HCEC 1CT (cell line): ENCODE measurements around the gene CCSER1.
"Not testable (repeated sequence)": the region's sequence is repeated elsewhere in the genome, so short reads cannot be mapped to it uniquely, and the experiment has no call there.

Experiments
- DNase-seq: peaks from one replicate; pipeline ENCODE4 v3.0.0-alpha.2; 2017

CCSER1 gene

GRCh38 chr4:90456891-90457290 lies 329.7 kb downstream of the CCSER1 start:
- DNase-seq = no peak

DNA sequence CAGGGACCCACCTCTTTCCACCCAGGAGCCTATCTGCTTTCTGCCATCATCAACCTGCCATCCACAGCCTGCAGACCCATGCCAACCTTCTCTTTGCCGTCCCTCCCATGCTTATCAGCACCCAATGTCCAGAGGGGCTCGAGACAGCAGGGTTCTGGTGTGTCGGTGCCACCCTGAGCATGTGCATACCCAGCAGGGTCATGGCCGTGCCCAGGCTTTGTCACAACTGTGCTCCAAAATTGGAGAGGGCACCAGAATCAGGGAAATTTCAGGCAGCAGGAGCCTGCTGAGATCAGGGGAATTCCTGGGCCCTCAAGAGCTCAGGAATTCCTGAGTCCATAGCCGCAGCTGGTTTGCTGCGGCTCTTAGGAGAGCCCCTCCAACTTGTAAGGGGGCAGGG lies 330.6 kb downstream of the CCSER1 start:
- DNase-seq = no peak

DNA sequence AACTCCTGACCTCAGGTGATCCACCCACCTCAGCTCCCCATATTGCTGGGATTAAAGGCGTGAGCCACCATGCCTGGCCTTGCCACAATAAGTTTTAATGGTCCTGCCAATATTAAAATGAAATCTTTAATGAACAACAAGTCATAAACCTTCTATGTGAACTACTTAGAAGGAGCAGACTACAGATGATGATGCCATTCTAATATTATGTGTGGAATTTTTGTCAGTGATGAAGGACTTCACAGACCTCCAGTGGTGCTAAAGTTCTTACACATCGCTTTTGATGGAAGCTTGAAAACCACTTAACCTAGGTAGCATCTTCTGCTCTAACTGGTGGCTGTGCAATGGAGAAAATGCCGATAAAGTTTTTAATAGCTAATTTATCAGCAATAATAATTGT lies 331.4 kb downstream of the CCSER1 start:
- DNase-seq = no peak

- no peak for DNase-seq
Observed at GRCh38 chr4:90474484-90474883, 347.3 kb downstream of the CCSER1 start.

DNA sequence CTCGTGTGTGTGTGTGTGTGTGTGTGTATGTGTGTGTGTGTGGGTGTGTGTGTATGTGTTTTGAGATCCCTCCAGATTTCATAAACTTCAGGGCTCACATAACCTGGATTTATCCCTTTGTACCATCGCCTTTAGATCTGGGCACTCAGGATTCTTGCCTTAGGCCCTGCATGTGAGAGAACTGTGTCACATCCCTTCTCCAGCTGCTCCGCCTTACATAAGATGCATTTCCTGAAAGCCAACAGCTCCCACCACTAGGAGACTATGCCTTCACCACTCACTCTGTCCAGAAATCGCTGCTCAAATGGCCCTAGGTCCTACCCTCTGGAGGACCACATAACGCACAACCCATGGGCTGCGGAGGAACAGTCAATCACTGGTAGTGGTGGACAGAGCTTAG lies 348.8 kb downstream of the CCSER1 start:
- no peak for DNase-seq

DNA sequence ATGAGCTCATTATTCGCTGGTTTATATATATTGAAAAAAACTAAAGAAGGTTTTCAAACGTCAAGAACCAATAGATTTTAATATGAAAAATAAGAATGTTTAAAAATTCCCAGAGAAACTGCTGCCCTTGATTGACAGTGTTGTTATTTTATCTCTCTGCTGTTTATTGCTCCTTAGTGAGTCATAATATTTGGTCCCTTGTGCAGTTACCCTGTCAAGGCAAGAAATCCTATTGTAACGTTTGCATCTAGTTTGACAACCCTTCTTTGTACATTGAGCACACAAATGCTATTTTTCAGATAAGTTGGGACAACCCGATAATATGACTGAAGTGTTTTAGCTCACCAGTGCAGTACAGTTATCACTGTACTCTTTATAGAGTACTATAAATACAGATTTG lies 349.4 kb downstream of the CCSER1 start:
- DNase-seq = no peak

GRCh38 chr4:90484894-90485293 lies 357.7 kb downstream of the CCSER1 start:
- not testable (repeated sequence) for DNase-seq

GRCh38 chr4:90486346-90486745 lies 359.2 kb downstream of the CCSER1 start:
- DNase-seq = no peak

- no peak for DNase-seq
Observed at GRCh38 chr4:90495211-90495610, 368.0 kb downstream of the CCSER1 start.

GRCh38 chr4:90495936-90496335 lies 368.7 kb downstream of the CCSER1 start:
- no peak for DNase-seq

DNA sequence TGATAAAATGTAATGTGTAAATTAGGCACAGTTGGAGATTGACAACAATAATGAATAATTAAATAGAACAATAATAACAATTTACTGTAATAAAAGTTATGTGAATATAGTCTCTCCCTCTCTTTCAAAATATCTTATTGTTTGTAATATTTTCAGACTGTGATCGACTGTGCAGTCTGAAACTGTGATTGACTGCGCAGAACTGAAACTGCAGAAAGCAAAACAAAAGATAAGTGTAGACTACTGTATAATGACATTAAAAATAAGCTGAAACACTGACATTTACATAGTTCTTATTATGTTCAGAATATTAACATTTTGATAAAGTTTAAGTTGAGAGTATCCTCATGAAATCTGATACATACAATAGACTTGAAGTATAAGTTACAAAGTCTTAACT lies 371.0 kb downstream of the CCSER1 start:
- no peak for DNase-seq

- no peak for DNase-seq
Observed at GRCh38 chr4:90503677-90504076, 376.5 kb downstream of the CCSER1 start.

DNA sequence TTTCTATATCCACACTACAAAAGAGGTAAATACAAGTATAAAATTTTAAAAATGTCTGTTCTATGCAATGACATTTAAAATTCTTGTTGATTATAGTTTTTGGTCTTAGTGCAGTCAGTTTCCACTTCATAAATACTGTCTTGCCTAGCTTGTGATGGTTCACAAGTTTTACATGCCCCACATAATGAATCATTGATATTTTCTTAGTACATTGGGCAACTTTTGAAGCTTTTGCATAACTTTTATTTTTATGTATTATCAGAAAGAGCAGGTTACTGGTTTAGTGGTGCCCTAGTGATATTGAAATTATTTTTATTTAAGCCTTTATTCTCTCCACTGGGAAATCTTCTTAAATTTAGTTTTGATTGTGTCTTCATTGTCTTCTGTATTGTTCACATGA lies 388.0 kb downstream of the CCSER1 start:
- DNase-seq = no peak

DNA sequence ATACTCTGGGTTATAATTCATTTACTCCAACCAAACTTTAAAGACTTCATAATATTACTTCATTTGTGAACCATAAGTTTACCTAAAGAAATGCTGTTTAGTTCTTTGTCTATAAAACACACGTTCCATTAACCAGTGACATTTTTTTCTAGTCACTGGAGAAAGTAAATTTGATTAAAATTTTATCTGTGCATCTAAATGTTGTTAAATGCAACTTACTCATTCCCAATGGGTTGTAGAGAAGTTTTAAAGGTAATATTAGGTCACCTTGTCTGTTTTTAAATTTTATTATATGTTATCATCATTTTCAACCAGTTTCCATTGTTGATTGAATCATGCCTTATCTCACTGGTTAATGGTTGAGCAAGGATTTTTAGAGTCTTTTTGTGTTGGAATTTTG lies 401.4 kb downstream of the CCSER1 start:
- DNase-seq = no peak

GRCh38 chr4:90536408-90536807 lies 409.2 kb downstream of the CCSER1 start:
- DNase-seq = no peak

DNA sequence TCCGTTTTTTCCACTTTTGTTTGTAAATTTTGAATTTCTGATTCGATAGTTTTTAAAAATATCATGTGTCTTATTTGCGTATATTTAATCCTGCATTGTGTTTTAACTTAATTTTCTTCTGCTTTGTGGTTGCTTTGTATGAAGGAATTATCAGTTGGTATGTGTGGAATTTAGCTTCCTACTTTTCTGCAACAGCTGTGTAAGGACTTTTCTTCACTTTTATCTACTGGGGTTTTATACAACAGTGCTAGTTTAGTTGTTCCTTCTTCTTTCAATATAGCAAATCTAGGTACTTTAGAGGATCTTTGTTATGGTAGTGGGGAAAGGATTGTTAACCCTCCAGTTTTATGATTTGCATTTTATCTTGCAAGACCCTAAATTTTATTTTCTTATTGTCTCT lies 410.3 kb downstream of the CCSER1 start:
- DNase-seq = no peak

DNA sequence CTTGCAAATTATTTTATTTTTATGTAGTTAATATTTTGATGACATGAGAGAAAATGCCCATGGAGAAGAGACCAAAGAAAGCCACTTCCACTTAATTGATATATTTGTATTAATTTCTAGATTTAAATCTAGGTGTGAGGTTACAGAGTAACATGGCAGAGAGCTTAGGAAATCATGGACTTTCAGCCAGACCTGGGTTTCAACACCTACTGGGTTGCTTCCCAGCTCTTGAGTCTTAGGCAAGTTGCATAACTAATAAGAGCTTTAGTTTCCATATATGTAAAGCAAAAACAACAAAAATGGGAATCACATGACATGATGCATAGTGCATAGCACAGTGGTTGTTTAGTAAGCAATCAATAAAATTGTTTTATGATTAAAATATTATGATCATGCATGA lies 413.3 kb downstream of the CCSER1 start:
- DNase-seq = no peak

DNA sequence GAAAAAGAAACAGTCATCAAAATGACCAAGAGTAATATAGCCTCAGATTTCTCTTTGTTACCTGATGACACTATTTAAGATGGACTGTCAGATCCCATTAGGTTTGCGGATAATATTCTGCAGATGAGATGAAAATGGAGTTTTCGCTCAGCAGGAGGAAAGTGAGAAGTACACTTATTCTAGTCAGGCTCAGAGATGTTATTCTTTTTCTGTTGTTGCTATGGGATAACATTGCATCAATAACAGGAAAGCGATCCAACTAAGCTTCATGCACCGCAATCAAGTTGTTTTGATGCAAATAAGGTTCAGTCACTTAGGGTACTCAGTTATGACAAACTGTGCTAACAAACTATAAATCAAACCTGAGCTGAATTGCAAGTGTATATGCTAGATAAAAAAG lies 415.0 kb downstream of the CCSER1 start:
- DNase-seq = no peak

DNA sequence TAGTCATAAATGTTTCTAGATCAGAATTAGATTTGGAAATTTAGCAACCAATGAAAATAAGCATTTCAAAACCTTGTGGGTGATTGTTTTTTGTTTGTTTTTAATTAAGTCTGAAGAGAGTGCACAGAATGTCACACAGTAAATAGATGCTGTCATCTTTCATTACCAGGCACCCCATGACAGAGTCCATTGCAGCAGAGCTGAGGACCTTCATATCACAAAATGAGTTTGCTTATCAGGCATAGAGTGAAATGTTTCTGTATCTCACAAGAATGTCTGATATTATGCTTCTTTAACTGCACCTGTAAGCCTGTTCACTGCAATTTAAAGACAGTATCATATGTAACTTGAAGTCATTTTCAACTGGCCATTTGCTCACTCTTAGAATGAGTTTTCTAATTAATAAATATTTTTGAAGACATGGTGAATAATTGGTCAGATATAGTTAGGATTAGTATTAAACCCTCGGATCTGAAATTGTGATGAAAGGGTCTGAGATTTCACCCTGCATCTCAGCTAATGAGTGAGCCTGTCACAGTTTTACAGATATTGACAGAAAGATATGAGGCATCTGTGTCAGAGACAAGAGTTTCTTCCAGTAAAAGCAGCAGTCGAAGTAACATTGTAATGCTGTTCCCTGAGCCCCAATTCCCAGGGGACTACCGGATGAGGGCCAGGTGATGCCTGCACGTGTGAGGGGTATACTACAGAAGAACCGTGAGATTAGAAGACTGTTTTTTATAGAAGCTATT lies 416.4 kb downstream of the CCSER1 start:
- DNase-seq = no peak

DNA sequence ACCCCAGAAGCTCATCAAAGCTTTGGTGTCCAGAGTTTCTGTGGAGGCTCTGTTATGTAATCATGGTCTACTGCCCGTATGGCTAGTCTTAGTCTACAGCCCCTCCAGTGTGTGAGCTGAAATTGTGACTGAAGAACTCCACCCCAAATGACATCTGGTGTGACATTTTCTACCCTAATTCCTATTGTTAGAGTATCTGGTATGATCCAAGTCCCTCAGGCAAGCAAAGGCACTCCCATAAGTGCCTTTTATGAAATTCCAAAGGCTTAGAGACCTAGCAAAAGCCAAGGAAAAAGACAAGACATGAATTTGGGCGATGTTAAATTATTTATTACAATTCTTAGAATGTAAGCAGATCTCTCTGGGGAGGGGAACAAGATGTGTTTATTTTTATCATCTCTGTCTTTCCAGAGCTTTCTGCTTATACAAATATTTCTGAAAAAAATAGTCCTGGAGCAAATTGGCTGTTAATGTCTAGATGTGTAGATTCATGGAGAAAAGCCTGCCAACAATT lies 417.4 kb downstream of the CCSER1 start:
- DNase-seq = no peak

DNA sequence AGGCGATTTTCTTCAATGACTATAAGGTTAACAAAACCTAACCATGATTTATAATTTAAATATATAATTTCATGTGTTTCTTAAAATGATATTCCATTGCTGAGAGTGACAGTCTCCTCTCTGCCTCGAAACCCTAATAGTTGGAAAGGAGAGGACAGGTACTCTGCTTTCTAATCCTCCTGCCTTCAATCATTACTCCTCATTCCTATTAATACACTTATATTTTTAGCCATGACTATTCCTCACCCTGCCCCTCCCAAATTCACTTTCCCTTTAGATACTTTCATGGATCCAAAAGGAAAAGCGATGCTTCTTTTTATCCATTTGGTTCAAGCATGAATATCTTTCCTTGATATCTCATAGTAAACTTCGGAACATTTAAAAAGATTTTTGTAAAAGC lies 418.2 kb downstream of the CCSER1 start:
- DNase-seq = no peak

DNA sequence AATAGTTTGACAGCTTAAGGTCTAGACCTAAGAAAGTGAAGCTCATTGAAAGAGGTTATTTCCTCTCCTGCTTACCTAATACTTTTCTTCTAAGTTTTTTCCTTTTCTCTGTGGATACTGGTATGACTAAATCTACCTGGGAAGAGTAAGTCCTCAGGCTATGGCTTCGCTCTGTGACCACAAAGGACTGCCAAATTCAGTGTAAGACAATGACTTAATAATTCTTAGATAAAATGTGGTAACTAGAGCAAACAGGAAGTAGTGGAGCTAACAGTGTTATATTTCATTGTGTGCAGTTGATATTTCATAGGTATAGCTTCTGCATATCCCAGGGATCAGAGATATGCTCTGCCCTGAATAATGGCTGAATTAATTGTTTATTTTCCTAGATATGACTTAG lies 418.9 kb downstream of the CCSER1 start:
- no peak for DNase-seq

- no peak for DNase-seq
Observed at GRCh38 chr4:90570615-90571014, 443.4 kb downstream of the CCSER1 start.

DNA sequence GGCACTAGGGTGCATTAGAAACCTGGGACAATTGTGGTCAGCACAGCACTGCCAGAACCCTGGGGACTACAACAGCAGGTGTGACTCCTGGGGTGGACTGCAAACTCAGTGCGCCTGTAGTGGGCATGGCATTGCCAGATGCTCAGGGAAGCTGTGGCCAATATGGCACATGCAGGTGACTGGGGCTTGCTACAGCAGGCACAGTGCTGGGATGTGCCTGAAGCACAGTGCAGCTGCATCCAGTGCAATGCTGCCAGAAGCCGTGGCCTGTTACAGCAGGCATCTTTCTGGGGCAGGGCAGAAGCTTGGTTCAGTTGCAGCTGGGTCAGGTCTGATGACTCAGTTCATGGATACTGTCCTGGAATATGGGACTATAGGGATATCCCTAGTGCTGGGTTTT lies 445.8 kb downstream of the CCSER1 start:
- no peak for DNase-seq

DNA sequence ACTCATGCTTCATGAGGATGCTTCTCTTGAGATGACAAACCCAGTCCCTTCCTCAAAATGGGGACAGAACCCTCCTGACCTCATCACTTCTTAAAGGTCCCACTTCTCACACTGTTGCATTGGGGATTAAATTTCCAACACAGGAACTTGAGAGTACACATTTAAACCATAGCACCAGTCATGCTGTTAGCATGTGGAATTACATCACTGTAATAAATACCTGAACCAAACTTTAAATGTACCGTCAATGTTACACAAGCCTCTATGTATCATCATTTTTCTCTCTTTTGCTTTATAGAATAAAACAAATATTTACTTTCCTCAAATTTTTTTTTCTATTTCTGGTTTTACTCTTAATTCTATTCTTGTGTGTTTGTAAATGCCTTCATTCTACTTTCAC lies 448.2 kb downstream of the CCSER1 start:
- DNase-seq = peak; percentile 2
